HG03460 (cell line): ENCODE measurements around the gene N4BP3.
A peak's percentile ranks its signal among the peaks of the same experiment; 100 is the strongest.

Source experiments
- ATAC-seq: cut with Tn5 transposase; IDR thresholded peaks from one replicate; pipeline ENCODE4 v1.9.1; 2021; ENCODE audit not compliant: unreplicated experiment

The N4BP3 gene

DNA sequence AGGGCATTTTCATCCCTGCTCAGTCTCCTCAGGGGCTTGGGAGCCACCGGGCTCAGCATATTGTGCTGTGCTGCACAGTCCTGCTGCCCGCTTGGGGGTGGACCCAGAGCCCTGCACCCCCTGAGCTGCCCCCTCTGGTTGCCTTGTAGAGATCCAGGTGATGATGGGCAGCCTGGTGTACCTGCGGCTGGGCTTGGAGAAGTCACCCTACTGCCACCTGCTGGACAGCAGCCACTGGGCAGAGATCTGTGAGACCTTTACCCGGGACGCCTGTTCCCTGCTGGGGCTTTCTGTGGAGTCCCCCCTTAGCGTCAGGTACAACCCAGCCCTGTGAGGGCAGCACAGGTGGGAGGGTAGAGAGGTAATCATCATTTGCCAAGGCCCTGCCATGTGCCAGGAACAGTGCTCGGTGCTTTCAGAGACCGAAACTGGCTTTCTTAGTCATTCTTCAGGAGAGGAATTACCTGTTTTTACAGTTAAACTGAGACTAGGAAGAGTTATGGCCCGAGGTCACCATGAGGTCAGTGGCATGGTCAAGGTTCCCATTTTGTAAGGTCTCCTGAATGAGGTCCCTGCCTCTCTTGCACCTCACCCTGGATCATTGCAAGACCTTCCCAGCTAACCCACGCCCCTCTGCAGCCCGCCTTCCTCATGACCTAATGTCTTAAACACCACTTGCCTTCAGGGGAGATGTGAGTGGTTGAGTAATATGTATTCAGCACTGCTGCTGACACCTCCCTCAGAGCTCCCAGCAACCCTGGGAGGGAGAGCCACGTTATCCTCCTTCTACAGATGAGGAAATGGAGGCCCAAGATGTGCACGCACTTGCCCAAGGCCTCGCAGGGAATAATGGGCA is 32.9 kb downstream of the N4BP3 start:
- peak; percentile 58 for ATAC-seq

GRCh38 chr5:178147406-178147805 is 34.1 kb downstream of the N4BP3 start:
- no peak for ATAC-seq

GRCh38 chr5:178149199-178149932 is 36.0 kb downstream of the N4BP3 start:
- ATAC-seq = no peak

- no peak for ATAC-seq
These were observed 37.8 kb downstream of the N4BP3 start for GRCh38 chr5:178150977-178151734.

- no peak for ATAC-seq
These were observed 39.4 kb downstream of the N4BP3 start for GRCh38 chr5:178152491-178153444.

DNA sequence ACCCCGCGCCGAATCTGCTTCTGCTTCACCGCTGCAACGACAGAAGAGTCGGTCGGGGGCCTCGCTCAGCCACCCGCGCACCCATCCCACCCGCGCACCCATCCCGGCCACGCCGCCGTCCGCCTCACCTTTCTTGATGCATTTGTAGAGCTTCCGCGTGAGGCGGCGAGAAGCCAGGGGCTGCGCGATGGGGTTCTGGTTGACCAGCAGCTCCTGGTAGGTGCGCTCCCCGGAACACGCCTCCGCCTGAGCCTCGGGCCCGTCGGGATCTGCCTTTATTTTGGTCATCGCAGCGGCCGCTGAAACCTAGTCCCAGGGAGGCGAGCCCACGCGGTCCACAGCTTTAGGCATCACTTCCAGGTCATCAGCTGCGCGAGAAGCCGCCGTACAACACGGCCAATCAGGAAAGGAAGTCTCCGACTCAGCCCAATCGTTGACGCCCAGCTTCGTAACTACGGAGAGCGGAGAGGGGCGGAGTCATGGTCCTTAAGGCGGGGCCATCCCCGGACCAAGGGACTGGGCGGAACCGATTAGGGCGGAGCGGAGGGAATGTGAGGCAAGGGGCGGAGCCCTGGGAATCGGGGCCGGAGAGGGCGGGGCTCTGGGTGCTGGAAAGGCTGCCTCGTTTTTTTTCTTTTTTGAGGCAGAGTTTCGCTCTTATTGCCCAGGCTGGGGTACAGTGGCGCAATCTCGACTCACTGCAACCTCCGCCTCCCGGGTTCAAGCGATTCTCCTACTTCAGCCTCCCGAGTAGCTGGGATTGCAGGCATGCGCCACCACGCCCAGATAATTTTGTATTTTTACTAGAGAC is 40.4 kb downstream of the N4BP3 start, which contains the start of gene NHP2:
Gene NHP2 (minus strand): TSS at position 356 of the 811 bp plus-strand sequence. CDS start 68 bp downstream, at position 288.
- peak; percentile 98 for ATAC-seq

- ATAC-seq = no peak
These were observed 41.7 kb downstream of the N4BP3 start for GRCh38 chr5:178155065-178155464.

- no peak for ATAC-seq
These were observed 46.8 kb downstream of the N4BP3 start for GRCh38 chr5:178160176-178160575.

GRCh38 chr5:178162481-178162880 is 49.1 kb downstream of the N4BP3 start:
- ATAC-seq = no peak

DNA sequence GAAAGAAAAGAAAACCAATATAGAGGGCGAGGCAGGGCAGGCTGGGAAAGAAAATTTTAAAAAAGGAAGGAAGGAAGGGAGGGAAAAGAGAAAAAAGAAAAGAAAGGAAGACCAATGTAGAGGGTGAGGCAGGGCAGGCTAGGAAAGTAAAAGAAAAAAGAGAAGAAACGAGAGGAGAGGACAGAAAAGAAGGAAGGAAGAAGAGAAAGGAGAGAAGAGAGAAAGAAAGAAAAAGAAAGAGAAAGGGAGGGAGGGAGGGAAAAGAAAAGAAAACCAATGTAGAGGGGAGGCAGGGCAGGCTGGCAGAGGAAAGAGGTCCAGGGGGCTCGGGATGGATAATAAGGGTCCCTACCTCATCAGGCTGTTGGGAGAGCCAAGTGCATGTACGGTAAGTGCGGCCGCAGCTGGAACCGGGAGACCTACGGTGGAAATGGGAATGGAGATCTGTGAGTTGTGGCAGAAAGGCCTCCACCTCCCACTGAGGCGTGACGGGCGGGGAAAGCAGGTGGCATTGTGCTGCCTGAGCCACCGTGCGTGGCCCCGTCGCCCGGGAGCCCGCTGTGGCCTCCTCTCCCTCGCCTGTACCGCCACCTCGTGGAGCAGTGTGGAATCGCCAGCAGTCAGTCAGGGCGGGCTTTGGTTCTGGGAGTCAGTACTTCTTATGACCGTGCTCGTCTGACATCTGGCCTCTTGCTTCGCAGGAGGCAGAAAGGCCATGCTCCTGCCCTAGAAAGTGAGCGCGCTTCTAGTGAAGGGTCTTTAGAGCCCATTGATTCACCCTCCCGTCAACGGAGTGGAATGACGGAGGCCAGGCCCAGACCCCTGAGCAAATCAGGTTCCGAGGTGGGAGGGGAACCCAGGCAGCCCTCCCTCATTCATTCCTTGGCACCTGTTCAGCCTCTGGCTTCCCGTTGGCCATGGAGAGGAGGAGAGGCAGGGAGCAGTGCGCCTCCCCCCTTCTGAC is 50.7 kb downstream of the N4BP3 start:
- ATAC-seq = peak; percentile 93

DNA sequence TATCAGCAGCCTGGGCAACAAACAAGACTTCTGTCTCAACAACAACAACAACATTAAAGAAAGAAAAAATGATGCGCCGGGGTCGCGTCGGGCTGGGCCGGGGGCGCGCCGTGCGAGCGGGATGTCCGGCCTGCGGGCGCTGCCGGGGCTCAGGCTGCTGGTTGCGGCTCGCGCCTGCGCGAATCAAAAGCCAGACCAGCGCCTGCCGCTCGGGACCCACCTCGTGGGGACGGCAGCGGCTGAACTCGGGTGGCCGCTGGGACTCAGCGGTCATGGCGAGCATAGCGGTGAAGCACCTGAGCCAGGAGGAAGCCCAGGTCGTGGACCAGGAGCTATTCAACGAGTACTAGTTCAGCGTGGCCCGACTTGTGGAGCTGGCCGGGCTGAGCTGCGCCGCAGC is 52.2 kb downstream of the N4BP3 start:
- ATAC-seq = no peak

DNA sequence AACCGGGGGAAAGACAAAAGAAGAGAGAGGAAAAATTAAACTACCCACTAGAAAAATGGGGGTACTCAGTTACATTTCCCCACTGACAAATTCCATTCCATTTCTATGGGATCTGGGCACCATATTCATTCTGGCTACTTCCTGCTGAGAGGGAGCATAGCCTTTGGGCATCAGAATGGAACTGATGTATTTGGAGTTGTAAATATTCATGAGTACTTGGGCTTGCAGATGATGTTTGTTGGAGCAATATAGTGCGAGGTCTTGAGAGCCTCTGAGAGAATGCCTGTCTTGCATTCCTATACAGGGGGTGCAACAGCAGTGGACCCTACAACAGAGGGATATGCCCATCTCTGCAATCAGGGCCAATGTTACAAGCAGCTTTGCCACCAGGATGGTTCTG is 57.1 kb downstream of the N4BP3 start:
- no peak for ATAC-seq

- no peak for ATAC-seq
These were observed 61.1 kb downstream of the N4BP3 start for GRCh38 chr5:178174456-178174855.
